MM.1S (cell line): ENCODE data around the gene CALCOCO2.

Source experiments
- EZH2 ChIP-seq: fragments of 300-600 bp; sonication (generic); optimal IDR thresholded peaks from 2 replicates; pipeline ENCODE3; 2017; ENCODE audit warnings: low read depth, mild to moderate bottlenecking, antibody characterized with exemption, low read length, mixed read lengths
- EZH2phosphoT487 ChIP-seq: fragments of 300-600 bp; sonication (generic); IDR thresholded peaks from 2 replicates; pipeline ENCODE4 v1.6.1; 2018; ENCODE audit warnings: antibody characterized with exemption, low read length
- TF ChIP-seq, protein P1 (sequence below): fragments of 300-600 bp; sonication (generic); IDR thresholded peaks from 2 replicates; pipeline ENCODE4 v1.5.1; 2016; ENCODE audit warnings: antibody characterized with exemption, low read length, mixed read lengths

DNA sequence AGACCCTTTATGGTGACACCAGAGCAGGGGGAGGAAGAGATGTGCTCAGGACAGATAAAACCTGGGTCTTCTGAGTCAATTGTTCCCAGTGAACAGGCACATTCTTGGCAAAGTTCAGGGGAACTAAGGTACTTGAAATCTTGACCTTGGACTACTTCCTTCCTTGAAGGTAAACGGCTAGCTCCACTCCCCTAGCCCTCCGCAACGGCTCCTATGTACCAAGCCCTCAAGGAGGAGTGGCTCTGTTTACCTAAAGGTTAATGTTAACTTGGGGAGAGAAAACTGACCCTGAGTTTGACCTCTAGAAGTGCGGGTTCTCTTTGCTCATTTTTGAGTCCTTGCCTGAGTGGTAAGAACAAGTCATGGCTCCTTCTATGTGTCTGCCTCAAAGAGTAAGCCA is 21.7 kb upstream of the CALCOCO2 start:
- TF ChIP-seq, protein P1, sequence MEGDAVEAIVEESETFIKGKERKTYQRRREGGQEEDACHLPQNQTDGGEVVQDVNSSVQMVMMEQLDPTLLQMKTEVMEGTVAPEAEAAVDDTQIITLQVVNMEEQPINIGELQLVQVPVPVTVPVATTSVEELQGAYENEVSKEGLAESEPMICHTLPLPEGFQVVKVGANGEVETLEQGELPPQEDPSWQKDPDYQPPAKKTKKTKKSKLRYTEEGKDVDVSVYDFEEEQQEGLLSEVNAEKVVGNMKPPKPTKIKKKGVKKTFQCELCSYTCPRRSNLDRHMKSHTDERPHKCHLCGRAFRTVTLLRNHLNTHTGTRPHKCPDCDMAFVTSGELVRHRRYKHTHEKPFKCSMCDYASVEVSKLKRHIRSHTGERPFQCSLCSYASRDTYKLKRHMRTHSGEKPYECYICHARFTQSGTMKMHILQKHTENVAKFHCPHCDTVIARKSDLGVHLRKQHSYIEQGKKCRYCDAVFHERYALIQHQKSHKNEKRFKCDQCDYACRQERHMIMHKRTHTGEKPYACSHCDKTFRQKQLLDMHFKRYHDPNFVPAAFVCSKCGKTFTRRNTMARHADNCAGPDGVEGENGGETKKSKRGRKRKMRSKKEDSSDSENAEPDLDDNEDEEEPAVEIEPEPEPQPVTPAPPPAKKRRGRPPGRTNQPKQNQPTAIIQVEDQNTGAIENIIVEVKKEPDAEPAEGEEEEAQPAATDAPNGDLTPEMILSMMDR, result no peak
- TF ChIP-seq EZH2 (no peak), EZH2phosphoT487 (no peak)
